G401.6 (cell line): ENCODE results near the gene MAP3K5.
A peak's percentile ranks its signal among the peaks of the same experiment; 100 is the strongest.
"Not testable (repeated sequence)": the region's sequence is repeated elsewhere in the genome, so short reads cannot be mapped to it uniquely, and the experiment has no call there.

Experiments used
- FAIRE-seq: peaks from 2 replicates; lab custom pipeline; 2012; peaks lifted over from hg19 to GRCh38; lab: Jason Lieb, UNC

The MAP3K5 gene

GRCh38 chr6:136607932-136608772 is 184.1 kb downstream of the MAP3K5 start:
- FAIRE-seq, result no peak

- no peak for FAIRE-seq
Measured at GRCh38 chr6:136607204-136607931, 184.9 kb downstream of the MAP3K5 start.

- no peak for FAIRE-seq
Measured at GRCh38 chr6:136604928-136605510, 187.3 kb downstream of the MAP3K5 start.

- FAIRE-seq, result no peak
Measured at GRCh38 chr6:136604328-136604825, 187.9 kb downstream of the MAP3K5 start.

- FAIRE-seq, result no peak
Measured at GRCh38 chr6:136600818-136601217, 191.5 kb downstream of the MAP3K5 start.

GRCh38 chr6:136599329-136600011 is 192.8 kb downstream of the MAP3K5 start:
- no peak for FAIRE-seq

GRCh38 chr6:136598048-136598447 is 194.2 kb downstream of the MAP3K5 start:
- no peak for FAIRE-seq

GRCh38 chr6:136594671-136595070 is 197.6 kb downstream of the MAP3K5 start:
- no peak for FAIRE-seq

- no peak for FAIRE-seq
Measured at GRCh38 chr6:136593748-136594490, 198.4 kb downstream of the MAP3K5 start.

- FAIRE-seq, result no peak
Measured at GRCh38 chr6:136592930-136593673, 199.2 kb downstream of the MAP3K5 start.

GRCh38 chr6:136591617-136592016 is 200.7 kb downstream of the MAP3K5 start:
- no peak for FAIRE-seq

GRCh38 chr6:136590846-136591245 is 201.4 kb downstream of the MAP3K5 start:
- not testable (repeated sequence) for FAIRE-seq

- FAIRE-seq, result no peak
Measured at GRCh38 chr6:136587527-136587926, 204.8 kb downstream of the MAP3K5 start.

- no peak for FAIRE-seq
Measured at GRCh38 chr6:136586295-136586694, 206.0 kb downstream of the MAP3K5 start.

GRCh38 chr6:136585523-136585922 is 206.8 kb downstream of the MAP3K5 start:
- not testable (repeated sequence) for FAIRE-seq

GRCh38 chr6:136584290-136584689 is 208.0 kb downstream of the MAP3K5 start:
- not testable (repeated sequence) for FAIRE-seq

GRCh38 chr6:136582711-136583471 is 209.4 kb downstream of the MAP3K5 start:
- peak; percentile 67 for FAIRE-seq

GRCh38 chr6:136579800-136580199 is 212.5 kb downstream of the MAP3K5 start:
- FAIRE-seq, result no peak

GRCh38 chr6:136576821-136577220 is 215.5 kb downstream of the MAP3K5 start:
- FAIRE-seq, result no peak

GRCh38 chr6:136571496-136571895 is 220.8 kb downstream of the MAP3K5 start:
- FAIRE-seq, result no peak
